SK-N-SH treated with all-trans-retinoic acid at 6 μM for 48 hours (cell line): ENCODE measurements around the gene PTCH1.

ENCODE experiments used
- ATAC-seq: fragments of 200-7000 bp; cut with Tn5 transposase; 3 replicates; pipeline ENCODE4 v1.9.1; 2020; ENCODE audit warnings: mild to moderate bottlenecking, moderate library complexity
- ARNTL ChIP-seq: fragments of 450-650 bp; formaldehyde crosslinking; IDR thresholded peaks from 2 replicates; pipeline ENCODE4 v1.5.0; 2020; ENCODE audit warnings: low read depth, mild to moderate bottlenecking, moderate library complexity, borderline replicate concordance
- BACH2 ChIP-seq: fragments of 250-450 bp; sonication (Bioruptor Pico); IDR thresholded peaks from 2 replicates; pipeline ENCODE4 v1.9.0; 2021; ENCODE audit warnings: mild to moderate bottlenecking, borderline replicate concordance
- CREB5 ChIP-seq: fragments of 250-450 bp; sonication (Bioruptor Pico); IDR thresholded peaks from 2 replicates; pipeline ENCODE4 v1.5.1; 2020; ENCODE audit warnings: low read depth, mild to moderate bottlenecking, moderate library complexity
- CSDC2 ChIP-seq: fragments of 250-450 bp; sonication (Bioruptor Pico); IDR thresholded peaks from 2 replicates; pipeline ENCODE4 v1.5.0; 2020; ENCODE audit warnings: mild to moderate bottlenecking, moderate library complexity
- CSRNP3 ChIP-seq: fragments of 250-450 bp; sonication (Bioruptor Pico); IDR thresholded peaks from 2 replicates; pipeline ENCODE4 v1.5.1; 2021; ENCODE audit warnings: mild to moderate bottlenecking, moderate library complexity
- ESRRG ChIP-seq: fragments of 250-450 bp; sonication (Bioruptor Pico); IDR thresholded peaks from 2 replicates; pipeline ENCODE4 v1.6.1; 2021; ENCODE audit warnings: mild to moderate bottlenecking
- GLIS3 ChIP-seq: fragments of 250-450 bp; sonication (Bioruptor Pico); IDR thresholded peaks from 2 replicates; pipeline ENCODE4 v1.5.0; 2020; ENCODE audit warnings: mild to moderate bottlenecking, moderate library complexity
- PATZ1 ChIP-seq: fragments of 250-450 bp; sonication (Bioruptor Pico); IDR thresholded peaks from 2 replicates; pipeline ENCODE4 v1.8.0; 2020; ENCODE audit warnings: mild to moderate bottlenecking, moderate library complexity, borderline replicate concordance
- PPARA ChIP-seq: fragments of 250-450 bp; sonication (Bioruptor Pico); IDR thresholded peaks from 2 replicates; pipeline ENCODE4 v1.5.0; 2020; ENCODE audit warnings: mild to moderate bottlenecking, borderline replicate concordance
- SNAI2 ChIP-seq: fragments of 250-450 bp; sonication (Bioruptor Pico); IDR thresholded peaks from 2 replicates; pipeline ENCODE4 v1.5.0; 2020; ENCODE audit warnings: mild to moderate bottlenecking, moderate library complexity
- ZC3H10 ChIP-seq: fragments of 250-450 bp; sonication (Bioruptor Pico); IDR thresholded peaks from 2 replicates; pipeline ENCODE4 v1.5.1; 2021; ENCODE audit warnings: mild to moderate bottlenecking, moderate library complexity
- ZFP3 ChIP-seq: fragments of 250-450 bp; sonication (Bioruptor Pico); IDR thresholded peaks from 2 replicates; pipeline ENCODE4 v1.5.0; 2020; ENCODE audit warnings: mild to moderate bottlenecking, moderate library complexity
- ZFP30 ChIP-seq: fragments of 450-650 bp; formaldehyde crosslinking; IDR thresholded peaks from 2 replicates; pipeline ENCODE4 v1.5.0; 2022; ENCODE audit warnings: mild to moderate bottlenecking, moderate library complexity
- ZNF565 ChIP-seq: fragments of 450-650 bp; formaldehyde crosslinking; conservative IDR thresholded peaks from 2 replicates; pipeline ENCODE4 v1.5.0; 2020; ENCODE audit warnings: low read depth, mild to moderate bottlenecking, moderate library complexity
- ZNF8 ChIP-seq: fragments of 450-650 bp; formaldehyde crosslinking; IDR thresholded peaks from 2 replicates; pipeline ENCODE4 v1.5.0; 2020; ENCODE audit warnings: mild to moderate bottlenecking, moderate library complexity

The PTCH1 gene

GRCh38 chr9:95509851-95510708 lies 6.7 kb downstream of the PTCH1 start:
- no peak for ATAC-seq
- peak; percentile 87; the same call in 1 of the 2 replicates for TF ChIP-seq PATZ1 (CRISPR knock-in tag)
- TF ChIP-seq PPARA (CRISPR knock-in tag), result no peak
- TF ChIP-seq CSDC2 (CRISPR knock-in tag), result no peak

- peak; percentile 55 for ATAC-seq
- TF ChIP-seq ZNF8 (CRISPR knock-in tag) (no peak), CSRNP3 (CRISPR knock-in tag) (no peak), BACH2 (CRISPR knock-in tag) (no peak), PPARA (CRISPR knock-in tag) (no peak), ZFP30 (CRISPR knock-in tag) (no peak), SNAI2 (CRISPR knock-in tag) (no peak), ZFP3 (CRISPR knock-in tag) (no peak), ESRRG (CRISPR knock-in tag) (no peak)
- TF ChIP-seq, all 23 proteins: peak for 0
These were observed 7.6 kb downstream of the PTCH1 start for GRCh38 chr9:95508968-95509850.

GRCh38 chr9:95508242-95508967 lies 8.4 kb downstream of the PTCH1 start:
- ATAC-seq, result no peak
- TF ChIP-seq ZFP30 (CRISPR knock-in tag), result no peak
- no peak for TF ChIP-seq GLIS3 (CRISPR knock-in tag)
- TF ChIP-seq ARNTL (CRISPR knock-in tag), result no peak
- no peak for TF ChIP-seq ZC3H10 (CRISPR knock-in tag)
- TF ChIP-seq ZFP3 (CRISPR knock-in tag), result no peak
- TF ChIP-seq, all 23 proteins: peak for 0

- TF ChIP-seq CREB5 (no peak), ZNF565 (CRISPR knock-in tag) (0 out of 2 replicates have a peak, but pooled peaks have one; percentile 23), ZC3H10 (CRISPR knock-in tag) (no peak), PATZ1 (CRISPR knock-in tag) (peak; percentile 58)
- peak; percentile 3 for ATAC-seq
These were observed 9.1 kb downstream of the PTCH1 start for GRCh38 chr9:95507464-95508241.
